Gastrocnemius medialis (tissue), 4 donors: ENCODE measurements around the gene ANKRD33B. TPM values are rescaled to one million over a fixed set of nuclear protein-coding genes. Genes with fewer than 3 reads are reported as not detected.

Experiments
- ATAC-seq, 2 donors: fragments of 150-250 bp; one replicate each; pipeline ENCODE4 v1.9.1; 2016
- DNase-seq, 2 donors: peaks; one replicate each; pipeline ENCODE4 v3.0.0-alpha.2; 2019
- H3K27ac ChIP-seq, 4 donors: fragments of 200-600 bp; sonication (generic); 1 replicate in 1 of 4; 2 replicates in 3 of 4; pipeline ENCODE4 v1.5.1; 2016 to 2018; ENCODE audit warnings: mild to moderate bottlenecking in 2 of 4, moderate library complexity in 1 of 4
- H3K27me3 ChIP-seq, 3 donors: fragments of 200-600 bp; sonication (generic) in 2 of 3; 1 replicate in 1 of 3; 2 replicates in 2 of 3; pipeline versions ENCODE4 v1.5.1 to v1.6.0; 2016 to 2019; ENCODE audit warnings: mild to moderate bottlenecking in 1 of 3, moderate library complexity in 1 of 3
- H3K36me3 ChIP-seq, 2 donors: fragments of 200-600 bp; sonication (generic) in 1 of 2; one replicate each; pipeline ENCODE4 v1.5.1; 2017 to 2018
- H3K4me1 ChIP-seq, 2 donors: fragments of 200-600 bp; sonication (generic) in 1 of 2; one replicate each; pipeline ENCODE4 v1.5.1; 2016 to 2017; ENCODE audit warnings: mild to moderate bottlenecking in 2 of 2
- H3K4me3 ChIP-seq, 4 donors: fragments of 200-600 bp; sonication (generic) in 3 of 4; 1 replicate in 1 of 4; 2 replicates in 3 of 4; pipeline ENCODE4 v1.5.1; 2016 to 2019; ENCODE audit warnings: mild to moderate bottlenecking in 2 of 4
- H3K9me3 ChIP-seq, 3 donors: fragments of 200-600 bp; sonication (generic) in 2 of 3; 1 replicate in 1 of 3; 2 replicates in 2 of 3; pipeline ENCODE4 v1.5.1; 2016 to 2019
- CTCF ChIP-seq, 5 experiments: fragments of 450-650 bp in 3 of 5; fragments of 200-600 bp in 2 of 5; sonication (generic) in 2 of 5; IDR thresholded peaks in 4 of 5; conservative IDR thresholded peaks in 1 of 5; 1 replicate in 4 of 5; 2 replicates in 1 of 5; pipeline ENCODE4 v1.5.1; 2016 to 2019; ENCODE audit warnings: antibody characterized with exemption in 5 of 5, mild to moderate bottlenecking in 3 of 5, moderate library complexity in 3 of 5
- POLR2A ChIP-seq, 2 donors: fragments of 450-650 bp; IDR thresholded peaks; one replicate each; pipeline ENCODE4 v1.6.1; 2017; ENCODE audit warnings: antibody characterized with exemption in 2 of 2, mild to moderate bottlenecking in 2 of 2, moderate library complexity in 2 of 2
- in situ Hi-C, 4 donors: fragments of 200-750 bp; cut with MboI; loops; one replicate each; pipeline versions ENCODE4 v1.15.0 to v1.8.0; 2017; ENCODE audit warnings: low sequenced_read_pairs in 4 of 4
- intact Hi-C: fragments of 100-400 bp; cut with DNase I; formaldehyde crosslinking; loops from one replicate; pipeline ENCODE4 v1.15.1; 2023; ENCODE audit warnings: low total_unique reads
- total RNA-seq, 4 donors: library from RNA; depleted of rRNA; stranded (reverse); fragments of >200 nt; gene quantifications; one replicate each; pipeline versions ENCODE4 v1.1.0 to v1.2.3, GENCODE V29; 2016

ANKRD33B gene
- total RNA-seq, 4 donors from 2014 or later = 2.2 to 38.9 (median 15.1) TPM

GRCh38 chr5:10583663-10584572 lies 20.0 kb downstream of the ANKRD33B start:
- H3K4me3 ChIP-seq = no peak overlapping the region

DNA sequence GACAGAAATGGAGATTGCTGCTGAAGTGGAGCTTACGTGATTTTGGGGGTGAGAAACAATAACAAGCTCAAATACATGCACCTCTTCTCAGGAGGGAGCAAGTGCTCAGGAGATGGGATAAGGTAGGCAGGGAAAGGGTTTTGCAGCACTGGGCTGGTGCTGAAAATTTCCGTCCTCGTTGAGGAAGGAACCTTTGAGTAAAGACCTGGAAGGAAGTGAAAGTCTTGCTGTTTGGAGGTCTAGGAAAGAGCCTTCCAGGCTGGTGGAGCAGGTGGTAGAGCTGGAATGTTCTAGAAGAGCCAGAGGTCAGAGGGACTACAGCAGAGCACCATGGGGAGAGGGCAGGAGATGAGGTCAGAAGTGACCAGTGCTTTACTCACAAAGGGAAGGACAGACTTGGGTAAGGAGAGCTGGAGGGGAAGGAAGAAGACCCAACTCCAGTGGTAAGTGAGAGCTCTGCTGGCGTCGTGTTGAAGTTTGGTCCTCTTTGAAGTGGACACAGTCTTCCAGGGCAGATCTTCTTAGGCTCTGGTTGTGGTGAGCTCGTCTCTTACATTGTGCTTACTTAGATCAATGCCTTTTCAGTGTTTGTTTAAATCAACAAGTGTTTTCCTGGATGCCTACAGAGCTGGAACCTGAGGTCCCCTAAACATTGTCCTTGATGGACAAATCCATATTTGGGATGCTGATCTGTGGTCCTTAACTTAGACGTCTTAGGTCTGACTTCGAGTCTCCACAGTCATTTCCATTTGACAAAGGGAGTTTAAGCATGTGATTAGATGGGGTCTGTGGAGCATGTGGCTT lies 21.0 kb downstream of the ANKRD33B start:
- TF ChIP-seq CTCF (IDR thresholded peaks at IDR 0.05 in 4 of 5, conservative IDR thresholded peaks at IDR 0.05 in 1 of 5) (no peak), POLR2A (IDR thresholded peaks at IDR 0.05) (no peak)
- no peak for DNase-seq
- intact Hi-C loops = no loop called here
- no peak overlapping the region for H3K27ac ChIP-seq
- ATAC-seq = no peak
- H3K4me1 ChIP-seq = peaks cover 21 to 25% of the 10 kb centered on the region in 2 donors
- in situ Hi-C loops = no loop called here
- no peaks in the 10 kb centered on the region for H3K27me3 ChIP-seq
- no peaks in the 10 kb centered on the region for H3K36me3 ChIP-seq
- H3K4me3 ChIP-seq = no peak overlapping the region
- no peaks in the 10 kb centered on the region for H3K9me3 ChIP-seq

More at GRCh38 chr5:10583663-10584572, 20.0 kb downstream of the ANKRD33B start:
- no peak for DNase-seq
- peak; percentile 19 to 37 for ATAC-seq
- intact Hi-C loops (no loop called here), in situ Hi-C loops (no loop called here)
- Histone ChIP-seq H3K9me3 (no peaks in the 10 kb centered on the region), H3K4me1 (peaks cover 21 to 25% of the 10 kb centered on the region in 2 donors), H3K27me3 (no peaks in the 10 kb centered on the region), H3K27ac (peak overlapping the region in 3 of 4 donors; percentile 9 to 63 (median 56)), H3K36me3 (no peaks in the 10 kb centered on the region)
- TF ChIP-seq POLR2A (IDR thresholded peaks at IDR 0.05) (no peak), CTCF (IDR thresholded peaks at IDR 0.05 in 4 of 5, conservative IDR thresholded peaks at IDR 0.05 in 1 of 5) (no peak)

- Histone ChIP-seq H3K27ac (no peak overlapping the region), H3K36me3 (no peaks in the 10 kb centered on the region), H3K4me3 (no peak overlapping the region), H3K9me3 (no peaks in the 10 kb centered on the region), H3K4me1 (peaks cover 21 to 25% of the 10 kb centered on the region in 2 donors), H3K27me3 (no peaks in the 10 kb centered on the region)
- intact Hi-C loops = no loop called here
- in situ Hi-C loops = no loop called here
- ATAC-seq (no peak), DNase-seq (no peak)
- no peak for TF ChIP-seq CTCF (IDR thresholded peaks at IDR 0.05 in 4 of 5, conservative IDR thresholded peaks at IDR 0.05 in 1 of 5)
Observed at GRCh38 chr5:10585518-10585915, 21.6 kb downstream of the ANKRD33B start.

DNA sequence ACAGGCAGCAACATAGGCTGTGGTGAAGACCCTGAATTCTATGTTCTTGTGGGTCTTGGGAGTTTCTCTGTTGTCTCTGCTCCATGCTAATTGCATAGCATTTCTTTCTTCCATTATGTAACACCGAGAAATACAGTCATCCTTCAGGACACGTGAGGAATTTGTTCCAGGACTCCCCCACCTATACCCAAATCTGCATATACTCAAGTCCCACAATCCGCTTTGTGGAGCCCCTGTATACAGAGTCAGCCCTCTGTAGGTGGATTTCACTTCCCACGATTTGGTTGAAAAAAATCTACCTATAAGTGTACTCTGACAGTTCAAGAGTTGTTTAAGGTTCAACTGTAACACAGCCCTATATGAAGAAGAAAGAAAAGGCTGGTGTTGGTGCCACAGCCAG lies 22.1 kb downstream of the ANKRD33B start:
- no peak for ATAC-seq
- Histone ChIP-seq H3K9me3 (no peaks in the 10 kb centered on the region), H3K27me3 (no peaks in the 10 kb centered on the region), H3K36me3 (no peaks in the 10 kb centered on the region), H3K4me3 (no peak overlapping the region), H3K4me1 (peaks cover 20 to 21% of the 10 kb centered on the region in 2 donors), H3K27ac (no peak overlapping the region)
- in situ Hi-C loops = no loop called here
- no peak for TF ChIP-seq POLR2A (IDR thresholded peaks at IDR 0.05)
- TF ChIP-seq CTCF (IDR thresholded peaks at IDR 0.05 in 4 of 5, conservative IDR thresholded peaks at IDR 0.05 in 1 of 5) = no peak
- intact Hi-C loops = no loop called here
- no peak for DNase-seq
